ENCODE results near the gene PTPN7. TPM values are rescaled to one million over a fixed set of nuclear protein-coding genes. Genes with fewer than 3 reads are reported as not detected.

Gene PTPN7
- total RNA-seq, 1 experiment from 2014 or later = not detected

DNA sequence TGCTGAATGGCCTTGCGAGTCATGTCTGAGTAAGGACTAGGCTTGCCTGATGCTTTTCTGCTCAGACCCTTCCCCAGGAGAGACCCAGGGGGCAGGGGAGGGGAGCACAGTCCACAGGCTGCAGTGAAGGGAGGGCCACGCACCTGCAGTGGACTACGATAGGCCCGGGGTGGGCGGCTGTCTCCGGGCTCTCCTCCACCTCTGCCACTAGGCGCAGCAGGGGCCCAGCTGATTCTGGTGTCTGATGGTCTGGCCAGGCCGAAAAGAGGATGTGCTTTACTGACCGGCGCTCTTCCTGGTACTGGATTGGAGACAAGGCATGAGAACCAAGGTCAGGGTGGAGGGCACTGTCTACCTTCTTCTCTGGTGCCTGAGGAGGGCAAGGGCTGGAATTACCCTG lies 8.0 kb downstream of the PTPN7 start:
- BruUV-seq (replicated peaks) = no TSS peak
- ChIA-PET POLR2A (interaction anchor here (0.6 to 0.7 kb wide), 2 partner anchors 217 to 236 kb away, joined by 3 read pairs; no protein-coding TSS in a partner anchor), CTCF (interaction anchor here (1.9 kb wide), 1 partner anchor 37 kb away, joined by 4 read pairs; no protein-coding TSS in a partner anchor)
- Mint-ChIP-seq H3K4me1 (ENCODE audit: insufficient read depth, unreplicated experiment) (peaks cover 12% of the 10 kb centered on the region), H3K4me3 (ENCODE audit: unreplicated experiment) (no peak overlapping the region), H3K27me3 (ENCODE audit: insufficient read depth, unreplicated experiment) (no peaks in the 10 kb centered on the region), H3K27ac (ENCODE audit: low read depth, unreplicated experiment) (no peak overlapping the region), H3K9me3 (ENCODE audit: unreplicated experiment) (no peaks in the 10 kb centered on the region), H3K36me3 (ENCODE audit: insufficient read depth, unreplicated experiment) (no peaks in the 10 kb centered on the region)
- intact Hi-C loops (cut with micrococcal nuclease) = no loop called here
- no peak for DNase-seq (ENCODE audit: unreplicated experiment)
- TF ChIP-seq CTCF (IDR thresholded peaks at IDR 0.05; ENCODE audit: unreplicated experiment) = no peak

DNA sequence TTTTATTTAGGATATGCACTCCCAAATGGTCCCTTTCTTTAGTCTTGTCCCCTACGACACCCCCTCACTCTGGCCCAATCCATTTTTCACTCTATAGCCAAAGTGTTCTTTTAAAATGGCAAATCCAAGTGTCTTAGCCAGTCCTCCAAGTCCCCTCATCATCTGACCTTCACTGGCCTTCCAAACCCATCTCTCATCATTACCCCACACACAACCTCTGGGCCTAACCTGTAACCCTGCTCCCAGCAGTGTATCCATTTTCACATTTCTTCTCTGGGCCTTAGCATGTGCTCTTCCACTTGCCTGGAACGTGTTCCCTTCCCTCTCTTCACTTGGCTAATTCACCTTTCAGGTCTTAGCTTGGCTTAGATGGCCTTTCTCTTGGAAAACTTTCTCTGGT lies 9.4 kb downstream of the PTPN7 start:
- BruUV-seq (replicated peaks) = no TSS peak
- no peak overlapping the region for H3K27ac Mint-ChIP-seq (ENCODE audit: low read depth, unreplicated experiment)
- ChIA-PET CTCF (interaction anchor here (0.6 to 1.9 kb wide), 3 partner anchors 17 to 118 kb away, joined by 3 to 4 read pairs (median 4); no protein-coding TSS in a partner anchor), POLR2A (no interaction called here)
- no peaks in the 10 kb centered on the region for H3K36me3 Mint-ChIP-seq (ENCODE audit: insufficient read depth, unreplicated experiment)
- DNase-seq (ENCODE audit: unreplicated experiment) = no peak
- intact Hi-C loops (cut with micrococcal nuclease) = no loop called here
- H3K4me3 Mint-ChIP-seq (ENCODE audit: unreplicated experiment) = no peak overlapping the region
- H3K9me3 Mint-ChIP-seq (ENCODE audit: unreplicated experiment) = no peaks in the 10 kb centered on the region
- H3K4me1 Mint-ChIP-seq (ENCODE audit: insufficient read depth, unreplicated experiment) = peaks cover 12% of the 10 kb centered on the region
- H3K27me3 Mint-ChIP-seq (ENCODE audit: insufficient read depth, unreplicated experiment) = no peaks in the 10 kb centered on the region
- no peak for TF ChIP-seq CTCF (IDR thresholded peaks at IDR 0.05; ENCODE audit: unreplicated experiment)

DNA sequence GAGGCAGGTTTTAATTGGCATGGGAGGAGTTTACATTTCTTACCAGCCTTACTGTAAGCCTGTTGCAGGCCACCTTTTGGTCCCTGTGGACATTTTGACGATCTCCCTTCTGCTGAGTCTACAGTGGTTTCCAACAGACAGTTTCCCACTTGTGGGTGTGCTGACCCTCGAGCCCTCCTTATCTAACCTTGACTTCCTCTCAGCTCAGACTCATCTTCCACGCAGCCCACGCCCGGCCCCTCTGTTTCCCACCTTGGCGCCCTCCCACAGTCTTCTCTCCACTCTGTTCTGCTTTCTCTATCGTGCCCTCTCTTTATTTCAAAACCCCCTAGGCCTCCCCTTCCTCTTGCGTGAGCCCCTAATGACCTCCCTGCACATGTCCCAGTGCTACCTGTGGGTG lies 9.8 kb downstream of the PTPN7 start:
- Mint-ChIP-seq H3K9me3 (ENCODE audit: unreplicated experiment) (no peaks in the 10 kb centered on the region), H3K27me3 (ENCODE audit: insufficient read depth, unreplicated experiment) (no peaks in the 10 kb centered on the region), H3K27ac (ENCODE audit: low read depth, unreplicated experiment) (no peak overlapping the region), H3K4me3 (ENCODE audit: unreplicated experiment) (no peak overlapping the region), H3K4me1 (ENCODE audit: insufficient read depth, unreplicated experiment) (peaks cover 12% of the 10 kb centered on the region), H3K36me3 (ENCODE audit: insufficient read depth, unreplicated experiment) (no peaks in the 10 kb centered on the region)
- no TSS peak for BruUV-seq (replicated peaks)
- no peak for TF ChIP-seq CTCF (IDR thresholded peaks at IDR 0.05; ENCODE audit: unreplicated experiment)
- ChIA-PET POLR2A (no interaction called here), CTCF (interaction anchor here (1.4 kb wide), 1 partner anchor 16 kb away, joined by 4 read pairs; no protein-coding TSS in a partner anchor)
- intact Hi-C loops (cut with micrococcal nuclease) = no loop called here
- no peak for DNase-seq (ENCODE audit: unreplicated experiment)

DNA sequence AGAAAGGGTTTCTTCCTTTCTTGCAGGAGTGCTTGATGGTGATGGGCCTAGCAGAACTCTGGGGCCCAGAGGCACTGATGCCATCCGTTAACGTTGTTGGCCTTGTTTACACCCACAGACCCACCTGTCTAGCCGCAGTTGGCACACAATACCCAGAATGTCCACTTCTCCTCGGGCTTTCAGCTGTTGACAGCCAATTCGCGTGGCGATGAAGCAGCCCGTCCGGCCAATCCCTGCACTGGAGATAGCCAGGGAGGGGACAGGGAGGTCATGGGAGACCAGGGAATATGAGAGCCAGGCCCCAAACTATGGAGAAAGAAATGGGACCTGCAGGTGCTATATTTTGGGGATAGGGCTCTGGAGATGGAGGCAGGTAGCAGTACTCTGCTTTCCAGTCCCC lies 10.2 kb downstream of the PTPN7 start:
- peaks cover 8% of the 10 kb centered on the region for H3K4me1 Mint-ChIP-seq (ENCODE audit: insufficient read depth, unreplicated experiment)
- POLR2A ChIA-PET = no interaction called here
- H3K27me3 Mint-ChIP-seq (ENCODE audit: insufficient read depth, unreplicated experiment) = no peaks in the 10 kb centered on the region
- intact Hi-C loops (cut with micrococcal nuclease) = no loop called here
- BruUV-seq (replicated peaks) = no TSS peak
- H3K4me3 Mint-ChIP-seq (ENCODE audit: unreplicated experiment) = no peak overlapping the region
- no peak overlapping the region for H3K27ac Mint-ChIP-seq (ENCODE audit: low read depth, unreplicated experiment)
- H3K9me3 Mint-ChIP-seq (ENCODE audit: unreplicated experiment) = no peaks in the 10 kb centered on the region
- no peak for TF ChIP-seq CTCF (IDR thresholded peaks at IDR 0.05; ENCODE audit: unreplicated experiment)
- CTCF ChIA-PET = interaction anchor here (0.8 kb wide), 1 partner anchor 141 kb away, joined by 3 read pairs; no protein-coding TSS in a partner anchor
- no peaks in the 10 kb centered on the region for H3K36me3 Mint-ChIP-seq (ENCODE audit: insufficient read depth, unreplicated experiment)
- no peak for DNase-seq (ENCODE audit: unreplicated experiment)

Data from MCF 10A (cell line).